Measurements from ENCODE around the gene PRRC2A. TPM values are rescaled to one million over a fixed set of nuclear protein-coding genes. Genes with fewer than 3 reads are reported as not detected.
A peak's percentile ranks its signal among the peaks of the same experiment; 100 is the strongest.

Gene PRRC2A
- polyA plus RNA-seq, 1 donor from 2014 or later: 14.3 TPM

DNA sequence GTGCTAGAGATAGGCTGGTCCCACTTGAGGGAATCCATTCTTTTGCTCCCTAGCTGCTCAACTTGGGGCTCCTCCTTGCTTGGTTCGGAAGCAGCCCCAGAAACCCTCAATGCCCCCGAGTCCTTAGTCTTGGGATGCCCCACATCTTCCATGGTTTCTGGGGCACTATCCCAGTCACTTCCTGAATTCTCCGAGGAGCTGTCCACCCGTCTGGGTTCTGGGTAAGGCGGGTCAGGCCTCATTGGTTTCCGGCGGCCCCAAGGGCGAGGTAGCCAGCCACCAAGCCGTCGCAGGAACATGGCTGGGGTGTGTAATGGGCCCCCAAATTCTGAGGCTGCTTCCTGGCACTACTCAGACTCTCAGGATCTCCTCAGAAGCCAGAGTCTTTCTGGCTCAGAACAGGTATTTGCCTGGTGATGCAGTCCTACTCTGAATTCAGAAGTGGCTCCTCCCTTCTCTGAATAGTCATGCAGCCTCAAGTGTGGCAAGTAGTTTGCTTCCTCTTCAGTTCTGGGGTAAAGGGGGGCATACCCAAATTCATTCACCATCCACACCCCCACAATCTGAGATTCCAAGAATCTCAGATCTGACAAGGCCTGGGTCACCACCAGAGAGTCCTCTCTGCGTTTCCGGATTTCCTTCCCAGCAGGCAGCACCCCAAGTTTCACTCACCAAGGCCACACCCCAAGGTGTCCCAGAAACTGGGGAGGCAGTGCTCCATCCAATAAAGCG lies 39.3 kb downstream of the PRRC2A start:
- H3K27me3 Mint-ChIP-seq: peaks cover under 1% of the 10 kb centered on the region
- no peaks in the 10 kb centered on the region for H3K9me3 Mint-ChIP-seq
- peaks cover 33 to 58% (median 49%) of the 10 kb centered on the region in 3 donors for H3K4me1 Mint-ChIP-seq
- peak overlapping the region; percentile 74 to 90 (median 84) for H3K27ac Mint-ChIP-seq
- peak overlapping the region; percentile 92 to 98 (median 94) for H3K4me3 Mint-ChIP-seq
- H3K36me3 Mint-ChIP-seq: peaks cover 6% of the 10 kb centered on the region

GRCh38 chr6:31660381-31661261 lies 40.1 kb downstream of the PRRC2A start, which contains the start of gene C6orf47:
Gene C6orf47, minus strand, starts transcription at chr6:31660778. Its CDS starts 831 bp downstream, at chr6:31659947.
- H3K4me3 Mint-ChIP-seq: peak within 1 kb of the TSS; percentile 92 to 98 (median 94)
- H3K9me3 Mint-ChIP-seq: no peaks in the 10 kb centered on the region
- peak within 1 kb of the TSS; percentile 74 to 90 (median 84) for H3K27ac Mint-ChIP-seq
- H3K27me3 Mint-ChIP-seq: peaks cover 1% of the 10 kb centered on the region
- peaks cover 35 to 57% (median 49%) of the 10 kb centered on the region in 3 donors for H3K4me1 Mint-ChIP-seq
- peaks cover 6% of the 10 kb centered on the region for H3K36me3 Mint-ChIP-seq

- H3K9me3 Mint-ChIP-seq: no peaks in the 10 kb centered on the region
- H3K27ac Mint-ChIP-seq: peak overlapping the region; percentile 73 to 84 (median 74)
- H3K4me1 Mint-ChIP-seq: peaks cover 35 to 58% (median 52%) of the 10 kb centered on the region in 3 donors
- H3K4me3 Mint-ChIP-seq: peak overlapping the region; percentile 92 to 98 (median 94)
- peaks cover 3% of the 10 kb centered on the region for H3K36me3 Mint-ChIP-seq
- H3K27me3 Mint-ChIP-seq: peaks cover 1% of the 10 kb centered on the region
These were observed 41.0 kb downstream of the PRRC2A start for GRCh38 chr6:31661262-31662123.

GRCh38 chr6:31662124-31662723 lies 41.7 kb downstream of the PRRC2A start:
- peaks cover 1% of the 10 kb centered on the region for H3K27me3 Mint-ChIP-seq

GRCh38 chr6:31663126-31663960 lies 42.8 kb downstream of the PRRC2A start:
- H3K4me1 Mint-ChIP-seq: peaks cover 30 to 62% (median 47%) of the 10 kb centered on the region in 3 donors
- peak overlapping the region; percentile 92 to 99 (median 98) for H3K27ac Mint-ChIP-seq
- H3K27me3 Mint-ChIP-seq: peaks cover 1% of the 10 kb centered on the region
- H3K36me3 Mint-ChIP-seq: peaks cover 2% of the 10 kb centered on the region
- no peaks in the 10 kb centered on the region for H3K9me3 Mint-ChIP-seq
- H3K4me3 Mint-ChIP-seq: peak overlapping the region; percentile 68 to 95 (median 92)

More at GRCh38 chr6:31662124-31662723, 41.7 kb downstream of the PRRC2A start:
- Mint-ChIP-seq H3K27ac (peak overlapping the region in 2 of 3 donors; percentile 80 to 84), H3K4me3 (peak overlapping the region in 3 of 4 donors; percentile 70 to 98 (median 93)), H3K36me3 (peaks cover 3% of the 10 kb centered on the region), H3K9me3 (no peaks in the 10 kb centered on the region), H3K4me1 (peaks cover 35 to 63% (median 54%) of the 10 kb centered on the region in 3 donors)

DNA sequence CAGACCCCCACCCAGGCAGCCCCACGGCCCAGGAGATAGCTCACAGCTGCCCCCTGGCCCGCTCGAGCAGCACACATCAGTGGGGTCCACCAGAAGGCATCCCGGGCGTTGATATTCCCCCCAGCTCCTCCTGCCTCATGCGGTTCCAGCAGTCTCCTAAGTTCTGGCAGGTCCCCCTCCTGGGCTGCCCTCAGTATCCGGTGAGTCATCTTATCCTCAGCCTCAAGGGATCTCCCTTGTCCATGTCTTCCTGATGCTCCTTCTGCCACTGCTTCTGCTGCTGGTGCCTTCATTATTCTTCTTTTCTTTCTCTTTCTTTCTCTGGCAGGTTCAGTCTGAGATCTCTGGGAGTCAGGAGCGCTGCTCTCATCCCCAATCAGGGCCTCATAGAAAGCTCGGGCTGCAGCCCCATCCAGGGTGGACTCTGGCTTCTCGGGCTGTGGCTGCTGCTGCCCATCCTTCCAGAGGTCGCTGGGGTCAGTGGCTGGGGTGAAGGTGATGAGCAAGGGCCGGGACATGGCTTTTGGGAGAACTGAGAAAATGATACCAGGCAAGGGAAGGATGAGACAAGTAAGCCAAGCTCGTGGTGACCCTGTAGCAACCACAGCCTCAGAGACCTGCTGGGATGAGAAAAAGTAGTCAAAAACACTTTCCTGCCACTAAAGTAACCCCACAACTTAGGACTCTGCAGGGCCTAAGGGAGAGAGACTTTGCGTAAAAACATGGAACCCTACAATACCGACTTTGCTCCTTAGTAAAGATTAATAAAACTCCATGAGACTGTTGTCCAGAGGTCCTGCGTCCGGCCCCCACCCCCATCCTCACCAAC lies 43.7 kb downstream of the PRRC2A start:
- H3K36me3 Mint-ChIP-seq: peaks cover 2% of the 10 kb centered on the region
- H3K4me3 Mint-ChIP-seq: peak overlapping the region; percentile 92 to 98 (median 94)
- H3K4me1 Mint-ChIP-seq: peaks cover 28 to 58% (median 41%) of the 10 kb centered on the region in 3 donors
- H3K27me3 Mint-ChIP-seq: peaks cover 1% of the 10 kb centered on the region
- no peaks in the 10 kb centered on the region for H3K9me3 Mint-ChIP-seq
- H3K27ac Mint-ChIP-seq: peak overlapping the region; percentile 92 to 99 (median 98)

GRCh38 chr6:31664790-31665500 lies 44.4 kb downstream of the PRRC2A start, which contains the start of gene GPANK1:
Gene GPANK1, minus strand, starts transcription at chr6:31664997. Its CDS starts 519 bp downstream, at chr6:31664478.
- H3K27ac Mint-ChIP-seq: peak within 1 kb of the TSS; percentile 92 to 99 (median 98)
- peaks cover 1% of the 10 kb centered on the region for H3K27me3 Mint-ChIP-seq
- no peaks in the 10 kb centered on the region for H3K36me3 Mint-ChIP-seq
- H3K4me1 Mint-ChIP-seq: peaks cover 24 to 51% (median 34%) of the 10 kb centered on the region in 3 donors
- H3K4me3 Mint-ChIP-seq: peak within 1 kb of the TSS; percentile 92 to 98 (median 94)
- no peaks in the 10 kb centered on the region for H3K9me3 Mint-ChIP-seq

DNA sequence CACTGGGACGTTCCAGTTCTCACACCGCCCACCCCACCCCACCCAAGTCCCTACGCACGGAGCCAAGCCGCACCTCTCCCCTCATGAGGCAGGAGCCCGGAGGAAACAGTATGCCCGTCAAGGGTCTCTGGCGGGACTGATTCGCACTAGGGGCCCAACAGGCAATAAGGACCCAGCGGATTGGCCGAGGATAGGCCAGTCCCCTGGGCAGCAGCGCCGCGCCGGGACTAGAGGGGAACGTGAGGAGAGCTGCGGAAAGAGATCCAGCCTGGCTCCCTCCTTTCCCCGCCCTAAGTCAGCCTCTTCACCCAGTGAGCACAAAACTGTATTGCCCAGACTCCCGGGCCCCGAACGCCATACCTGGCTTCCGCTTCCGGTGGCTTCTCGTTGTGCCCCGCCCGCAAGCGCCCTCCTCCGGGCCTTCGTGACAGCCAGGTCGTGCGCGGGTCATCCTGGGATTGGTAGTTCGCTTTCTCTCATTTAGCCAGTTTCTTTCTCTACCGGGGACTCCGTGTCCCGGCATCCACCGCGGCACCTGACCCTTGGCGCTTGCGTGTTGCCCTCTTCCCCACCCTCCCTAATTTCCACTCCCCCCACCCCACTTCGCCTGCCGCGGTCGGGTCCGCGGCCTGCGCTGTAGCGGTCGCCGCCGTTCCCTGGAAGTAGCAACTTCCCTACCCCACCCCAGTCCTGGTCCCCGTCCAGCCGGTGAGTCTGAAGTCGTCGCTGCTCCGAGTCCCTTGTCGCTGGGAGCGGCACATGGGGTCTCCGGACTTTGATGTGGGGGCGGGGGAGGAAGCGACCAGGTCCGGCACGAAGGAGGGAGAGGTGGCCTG lies 45.2 kb downstream of the PRRC2A start, which contains the start of gene CSNK2B:
Gene CSNK2B, plus strand, starts transcription at position 580 of the 836 bp plus-strand sequence. CDS start 752 bp downstream, outside the sequence.
- H3K36me3 Mint-ChIP-seq: no peaks in the 10 kb centered on the region
- peaks cover 1% of the 10 kb centered on the region for H3K27me3 Mint-ChIP-seq
- no peaks in the 10 kb centered on the region for H3K9me3 Mint-ChIP-seq
- H3K4me1 Mint-ChIP-seq: peaks cover 21 to 50% (median 33%) of the 10 kb centered on the region in 3 donors
- H3K27ac Mint-ChIP-seq: peak within 1 kb of the TSS; percentile 92 to 99 (median 98)
- H3K4me3 Mint-ChIP-seq: peak within 1 kb of the TSS; percentile 92 to 98 (median 94)

- H3K4me1 Mint-ChIP-seq: peaks cover 21 to 45% (median 28%) of the 10 kb centered on the region in 3 donors
- peak overlapping the region; percentile 92 to 98 (median 94) for H3K4me3 Mint-ChIP-seq
- H3K9me3 Mint-ChIP-seq: no peaks in the 10 kb centered on the region
- no peaks in the 10 kb centered on the region for H3K36me3 Mint-ChIP-seq
- peaks cover 1% of the 10 kb centered on the region for H3K27me3 Mint-ChIP-seq
- H3K27ac Mint-ChIP-seq: peak overlapping the region; percentile 92 to 99 (median 98)
These were observed 45.9 kb downstream of the PRRC2A start for GRCh38 chr6:31666337-31666965.

DNA sequence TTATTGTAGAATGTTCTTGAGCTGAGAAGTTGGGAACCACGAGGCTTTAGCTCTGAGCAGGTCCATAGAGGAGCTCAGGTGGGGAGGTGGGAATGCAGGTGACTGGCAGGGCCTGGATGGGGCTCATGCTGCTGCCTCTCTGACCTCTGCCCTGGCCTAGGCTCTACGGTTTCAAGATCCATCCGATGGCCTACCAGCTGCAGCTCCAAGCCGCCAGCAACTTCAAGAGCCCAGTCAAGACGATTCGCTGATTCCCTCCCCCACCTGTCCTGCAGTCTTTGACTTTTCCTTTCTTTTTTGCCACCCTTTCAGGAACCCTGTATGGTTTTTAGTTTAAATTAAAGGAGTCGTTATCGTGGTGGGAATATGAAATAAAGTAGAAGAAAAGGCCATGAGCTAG lies 49.2 kb downstream of the PRRC2A start, which contains the start of gene LY6G5B:
Gene LY6G5B, plus strand, starts transcription at position 301 of the 400 bp plus-strand sequence. CDS start 975 bp downstream, outside the sequence.
- Mint-ChIP-seq H3K9me3 (no peaks in the 10 kb centered on the region), H3K4me3 (peak within 1 kb of the TSS in 1 of 4 donors; percentile 43), H3K27me3 (peaks cover 1% of the 10 kb centered on the region), H3K27ac (peak within 1 kb of the TSS in 2 of 3 donors; percentile 26 to 45), H3K4me1 (peaks cover 13 to 24% (median 14%) of the 10 kb centered on the region in 3 donors), H3K36me3 (no peaks in the 10 kb centered on the region)
